GM20000 (cell line): ENCODE results near the gene MS4A6A.

Source experiments
- DNase-seq: peaks from one replicate; pipeline ENCODE4 v3.0.0; 2012; ENCODE audit warnings: low spot score
- CTCF ChIP-seq: IDR thresholded peaks from 2 replicates; pipeline ENCODE4 v1.5.1; 2012; ENCODE audit warnings: mild to moderate bottlenecking, control low read depth; ENCODE audit errors: extremely low read depth, missing control alignments

Gene MS4A6A

GRCh38 chr11:60127311-60127811 is 55.5 kb downstream of the MS4A6A start:
- TF ChIP-seq CTCF, result no peak
- no peak for DNase-seq

- DNase-seq, result no peak
- no peak for TF ChIP-seq CTCF
Observed at GRCh38 chr11:60125956-60126585, 56.8 kb downstream of the MS4A6A start.

GRCh38 chr11:60124802-60125432 is 58.0 kb downstream of the MS4A6A start:
- no peak for DNase-seq
- TF ChIP-seq CTCF, result no peak
